GM06990 (cell line): ENCODE results near the gene STK16.
"Not testable (repeated sequence)": the region's sequence is repeated elsewhere in the genome, so short reads cannot be mapped to it uniquely, and the experiment has no call there.

Experiments
- DNase-seq: peaks from one replicate; pipeline ENCODE4 v3.0.0-alpha.2; 2011; ENCODE audit not compliant: insufficient read length; ENCODE audit errors: extremely low read depth
- H3K27me3 ChIP-seq: replicated peaks from 2 replicates; pipeline ENCODE4 v1.6.0; 2011; ENCODE audit warnings: low read length; ENCODE audit not compliant: control insufficient read depth, insufficient read depth
- H3K36me3 ChIP-seq: 2 replicates; pipeline ENCODE4 v1.5.1; 2011; ENCODE audit warnings: low read length; ENCODE audit not compliant: control insufficient read depth, insufficient read depth
- H3K4me3 ChIP-seq: replicated peaks from 2 replicates; pipeline ENCODE4 v1.5.1; 2011; ENCODE audit warnings: low read depth, mild to moderate bottlenecking, control low read depth, low read length
- CTCF ChIP-seq: IDR thresholded peaks from 2 replicates; pipeline ENCODE4 v1.5.1; 2011; ENCODE audit warnings: low read length, control low read depth, mild to moderate bottlenecking, inconsistent platforms; ENCODE audit not compliant: insufficient read depth, poor library complexity, severe bottlenecking

Gene STK16

GRCh38 chr2:219285894-219286425 lies 40.7 kb downstream of the STK16 start:
- no peak for DNase-seq
- Histone ChIP-seq H3K27me3 (no peaks in the 10 kb centered on the region), H3K36me3 (peaks cover 23% of the 10 kb centered on the region), H3K4me3 (no peak overlapping the region)
- TF ChIP-seq CTCF = no peak

GRCh38 chr2:219286436-219287115 lies 41.3 kb downstream of the STK16 start:
- Histone ChIP-seq H3K4me3 (no peak overlapping the region), H3K27me3 (no peaks in the 10 kb centered on the region), H3K36me3 (peaks cover 20% of the 10 kb centered on the region)
- no peak for TF ChIP-seq CTCF
- DNase-seq = no peak

GRCh38 chr2:219287116-219287440 lies 41.8 kb downstream of the STK16 start:
- H3K27me3 ChIP-seq, H3K4me3 ChIP-seq, DNase-seq: not testable (repeated sequence)
- peaks cover 19% of the 10 kb centered on the region for H3K36me3 ChIP-seq

- peaks cover 15% of the 10 kb centered on the region for H3K36me3 ChIP-seq
- H3K4me3 ChIP-seq = no peak overlapping the region
- no peak for DNase-seq
- no peaks in the 10 kb centered on the region for H3K27me3 ChIP-seq
- no peak for TF ChIP-seq CTCF
These were observed 42.4 kb downstream of the STK16 start for GRCh38 chr2:219287580-219288265.

GRCh38 chr2:219289195-219289536 lies 43.9 kb downstream of the STK16 start:
- H3K27me3 ChIP-seq = no peaks in the 10 kb centered on the region
- H3K36me3 ChIP-seq = peaks cover 11% of the 10 kb centered on the region
- TF ChIP-seq CTCF = no peak
- DNase-seq = no peak
- H3K4me3 ChIP-seq = no peak overlapping the region

- no peak for DNase-seq
- Histone ChIP-seq H3K4me3 (no peak overlapping the region), H3K36me3 (peaks cover 8% of the 10 kb centered on the region), H3K27me3 (no peaks in the 10 kb centered on the region)
- TF ChIP-seq CTCF = no peak
These were observed 44.5 kb downstream of the STK16 start for GRCh38 chr2:219289537-219290361.
